Measurements from ENCODE around the gene KCNAB2.
"Not testable (repeated sequence)": the region's sequence is repeated elsewhere in the genome, so short reads cannot be mapped to it uniquely, and the experiment has no call there.

The KCNAB2 gene

DNA sequence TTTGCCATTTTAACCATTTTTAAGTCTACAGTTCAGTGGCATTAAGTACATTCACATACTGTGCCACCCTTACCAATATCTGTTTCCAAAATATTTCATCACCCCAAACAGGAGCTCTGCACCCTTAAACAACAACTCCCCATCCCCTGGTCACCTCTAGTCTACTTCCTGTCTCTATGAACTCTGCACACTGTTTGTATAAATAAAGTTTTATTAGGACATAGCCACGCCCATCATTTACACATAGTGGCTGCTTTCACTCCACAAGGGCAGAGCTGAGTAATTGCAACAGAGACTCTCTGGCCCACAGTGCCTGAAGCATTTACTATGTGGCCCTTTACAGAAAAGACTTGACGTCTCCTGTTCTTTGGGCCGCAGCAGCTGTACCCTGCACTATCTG lies 30.1 kb downstream of the KCNAB2 start:
- TF ChIP-seq ISL1 (CRISPR knock-in tag; IDR thresholded peaks at IDR 0.05) (no peak), GLIS3 (CRISPR knock-in tag; IDR thresholded peaks at IDR 0.05) (no peak), ZNF565 (CRISPR knock-in tag; conservative IDR thresholded peaks at IDR 0.05; ENCODE audit: low read depth) (no peak), CSDC2 (CRISPR knock-in tag; IDR thresholded peaks at IDR 0.05) (no peak), PPARA (CRISPR knock-in tag; IDR thresholded peaks at IDR 0.05; ENCODE audit: borderline replicate concordance) (no peak)
- TF ChIP-seq, protein P1, sequence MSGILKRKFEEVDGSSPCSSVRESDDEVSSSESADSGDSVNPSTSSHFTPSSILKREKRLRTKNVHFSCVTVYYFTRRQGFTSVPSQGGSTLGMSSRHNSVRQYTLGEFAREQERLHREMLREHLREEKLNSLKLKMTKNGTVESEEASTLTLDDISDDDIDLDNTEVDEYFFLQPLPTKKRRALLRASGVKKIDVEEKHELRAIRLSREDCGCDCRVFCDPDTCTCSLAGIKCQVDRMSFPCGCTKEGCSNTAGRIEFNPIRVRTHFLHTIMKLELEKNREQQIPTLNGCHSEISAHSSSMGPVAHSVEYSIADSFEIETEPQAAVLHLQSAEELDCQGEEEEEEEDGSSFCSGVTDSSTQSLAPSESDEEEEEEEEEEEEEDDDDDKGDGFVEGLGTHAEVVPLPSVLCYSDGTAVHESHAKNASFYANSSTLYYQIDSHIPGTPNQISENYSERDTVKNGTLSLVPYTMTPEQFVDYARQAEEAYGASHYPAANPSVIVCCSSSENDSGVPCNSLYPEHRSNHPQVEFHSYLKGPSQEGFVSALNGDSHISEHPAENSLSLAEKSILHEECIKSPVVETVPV (CRISPR knock-in tag; IDR thresholded peaks at IDR 0.05): no peak
- TF ChIP-seq, protein P2, sequence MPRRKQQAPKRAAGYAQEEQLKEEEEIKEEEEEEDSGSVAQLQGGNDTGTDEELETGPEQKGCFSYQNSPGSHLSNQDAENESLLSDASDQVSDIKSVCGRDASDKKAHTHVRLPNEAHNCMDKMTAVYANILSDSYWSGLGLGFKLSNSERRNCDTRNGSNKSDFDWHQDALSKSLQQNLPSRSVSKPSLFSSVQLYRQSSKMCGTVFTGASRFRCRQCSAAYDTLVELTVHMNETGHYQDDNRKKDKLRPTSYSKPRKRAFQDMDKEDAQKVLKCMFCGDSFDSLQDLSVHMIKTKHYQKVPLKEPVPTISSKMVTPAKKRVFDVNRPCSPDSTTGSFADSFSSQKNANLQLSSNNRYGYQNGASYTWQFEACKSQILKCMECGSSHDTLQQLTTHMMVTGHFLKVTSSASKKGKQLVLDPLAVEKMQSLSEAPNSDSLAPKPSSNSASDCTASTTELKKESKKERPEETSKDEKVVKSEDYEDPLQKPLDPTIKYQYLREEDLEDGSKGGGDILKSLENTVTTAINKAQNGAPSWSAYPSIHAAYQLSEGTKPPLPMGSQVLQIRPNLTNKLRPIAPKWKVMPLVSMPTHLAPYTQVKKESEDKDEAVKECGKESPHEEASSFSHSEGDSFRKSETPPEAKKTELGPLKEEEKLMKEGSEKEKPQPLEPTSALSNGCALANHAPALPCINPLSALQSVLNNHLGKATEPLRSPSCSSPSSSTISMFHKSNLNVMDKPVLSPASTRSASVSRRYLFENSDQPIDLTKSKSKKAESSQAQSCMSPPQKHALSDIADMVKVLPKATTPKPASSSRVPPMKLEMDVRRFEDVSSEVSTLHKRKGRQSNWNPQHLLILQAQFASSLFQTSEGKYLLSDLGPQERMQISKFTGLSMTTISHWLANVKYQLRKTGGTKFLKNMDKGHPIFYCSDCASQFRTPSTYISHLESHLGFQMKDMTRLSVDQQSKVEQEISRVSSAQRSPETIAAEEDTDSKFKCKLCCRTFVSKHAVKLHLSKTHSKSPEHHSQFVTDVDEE (CRISPR knock-in tag; IDR thresholded peaks at IDR 0.05): no peak
- ATAC-seq: no peak

DNA sequence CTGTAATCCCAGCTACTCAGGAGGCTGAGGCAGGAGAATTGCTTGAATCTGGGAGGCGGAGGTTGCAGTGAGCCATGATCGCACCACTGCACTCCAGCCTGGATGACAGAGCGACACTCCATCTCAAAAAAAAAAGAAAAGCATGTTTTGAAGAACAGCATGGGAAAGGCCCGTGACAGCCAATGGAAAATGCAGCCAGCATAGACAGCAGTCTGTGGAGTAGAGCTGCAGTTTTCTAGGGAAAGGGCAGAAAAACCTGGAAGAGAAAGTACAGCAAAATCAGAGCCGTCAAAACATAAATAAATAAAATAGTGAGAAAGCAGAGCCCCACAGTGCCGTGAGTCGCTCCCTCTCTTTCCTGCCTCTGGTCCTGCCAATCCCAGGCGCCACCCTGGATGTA lies 31.4 kb downstream of the KCNAB2 start:
- ATAC-seq: not testable (repeated sequence)

DNA sequence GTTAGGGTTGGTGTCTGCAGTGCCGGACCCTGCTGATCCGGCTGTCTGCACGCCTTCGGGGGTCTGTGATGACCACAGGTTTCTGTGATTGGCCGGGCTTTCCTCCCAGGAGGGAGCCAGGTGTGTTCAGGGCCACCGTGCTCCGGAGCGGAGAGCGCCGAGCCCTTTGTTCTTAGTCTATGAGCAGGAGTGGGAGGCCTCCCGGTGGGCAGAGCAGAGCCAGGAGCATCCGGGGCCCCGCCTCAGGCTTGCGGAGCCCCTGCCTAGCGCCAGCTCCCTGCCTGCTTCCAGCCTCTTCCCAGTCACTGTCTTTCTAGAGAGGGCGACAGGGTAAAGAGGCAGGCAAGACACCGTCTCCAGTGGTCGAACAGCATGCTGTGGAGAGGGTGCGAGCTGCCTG lies 31.8 kb downstream of the KCNAB2 start:
- TF ChIP-seq ESRRG (CRISPR knock-in tag; IDR thresholded peaks at IDR 0.05): no peak
- TF ChIP-seq SNAI2 (CRISPR knock-in tag; IDR thresholded peaks at IDR 0.05): no peak
- no peak for TF ChIP-seq ISL1 (CRISPR knock-in tag; IDR thresholded peaks at IDR 0.05)
- TF ChIP-seq OSR1 (CRISPR knock-in tag; IDR thresholded peaks at IDR 0.05): no peak
- TF ChIP-seq RARB (CRISPR knock-in tag; IDR thresholded peaks at IDR 0.05): no peak
- no peak for TF ChIP-seq ARNTL (CRISPR knock-in tag; IDR thresholded peaks at IDR 0.05; ENCODE audit: borderline replicate concordance, low read depth)
- no peak for TF ChIP-seq ZFP3 (CRISPR knock-in tag; IDR thresholded peaks at IDR 0.05)
- TF ChIP-seq, protein P3, sequence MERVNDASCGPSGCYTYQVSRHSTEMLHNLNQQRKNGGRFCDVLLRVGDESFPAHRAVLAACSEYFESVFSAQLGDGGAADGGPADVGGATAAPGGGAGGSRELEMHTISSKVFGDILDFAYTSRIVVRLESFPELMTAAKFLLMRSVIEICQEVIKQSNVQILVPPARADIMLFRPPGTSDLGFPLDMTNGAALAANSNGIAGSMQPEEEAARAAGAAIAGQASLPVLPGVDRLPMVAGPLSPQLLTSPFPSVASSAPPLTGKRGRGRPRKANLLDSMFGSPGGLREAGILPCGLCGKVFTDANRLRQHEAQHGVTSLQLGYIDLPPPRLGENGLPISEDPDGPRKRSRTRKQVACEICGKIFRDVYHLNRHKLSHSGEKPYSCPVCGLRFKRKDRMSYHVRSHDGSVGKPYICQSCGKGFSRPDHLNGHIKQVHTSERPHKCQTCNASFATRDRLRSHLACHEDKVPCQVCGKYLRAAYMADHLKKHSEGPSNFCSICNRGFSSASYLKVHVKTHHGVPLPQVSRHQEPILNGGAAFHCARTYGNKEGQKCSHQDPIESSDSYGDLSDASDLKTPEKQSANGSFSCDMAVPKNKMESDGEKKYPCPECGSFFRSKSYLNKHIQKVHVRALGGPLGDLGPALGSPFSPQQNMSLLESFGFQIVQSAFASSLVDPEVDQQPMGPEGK (CRISPR knock-in tag; IDR thresholded peaks at IDR 0.05; ENCODE audit: borderline replicate concordance): no peak
- no peak for TF ChIP-seq GLIS3 (CRISPR knock-in tag; IDR thresholded peaks at IDR 0.05)
- TF ChIP-seq ZNF8 (CRISPR knock-in tag; IDR thresholded peaks at IDR 0.05): no peak
- ATAC-seq: no peak

DNA sequence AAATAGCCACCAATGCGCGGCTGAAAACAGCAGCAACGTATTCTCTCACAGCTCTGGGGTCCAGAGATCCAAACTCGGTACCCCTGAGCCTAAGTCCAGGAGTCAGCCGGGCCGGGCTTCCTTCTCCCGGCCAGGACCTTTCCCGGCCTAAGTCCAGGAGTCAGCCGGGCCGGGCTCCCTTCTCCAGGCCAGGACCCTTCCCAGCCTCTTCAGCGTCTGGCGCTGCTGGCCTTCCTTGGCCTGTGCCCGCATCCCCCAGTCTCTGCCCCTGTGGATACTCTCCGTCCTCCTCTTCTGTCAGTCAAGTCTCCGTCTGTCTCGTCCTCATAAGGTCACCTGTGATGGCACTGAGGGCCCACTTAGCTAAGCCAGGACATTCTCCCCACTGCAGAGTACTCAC lies 32.2 kb downstream of the KCNAB2 start:
- ATAC-seq: no peak
- no peak for TF ChIP-seq BACH2 (CRISPR knock-in tag; IDR thresholded peaks at IDR 0.05; ENCODE audit: borderline replicate concordance)
- TF ChIP-seq ZFP3 (CRISPR knock-in tag; IDR thresholded peaks at IDR 0.05): no peak
- no peak for TF ChIP-seq TCF4 (CRISPR knock-in tag; IDR thresholded peaks at IDR 0.05; ENCODE audit: borderline replicate concordance)
- TF ChIP-seq OSR1 (CRISPR knock-in tag; IDR thresholded peaks at IDR 0.05): no peak
- TF ChIP-seq, protein P2 (CRISPR knock-in tag; IDR thresholded peaks at IDR 0.05): no peak
- TF ChIP-seq, protein P4, sequence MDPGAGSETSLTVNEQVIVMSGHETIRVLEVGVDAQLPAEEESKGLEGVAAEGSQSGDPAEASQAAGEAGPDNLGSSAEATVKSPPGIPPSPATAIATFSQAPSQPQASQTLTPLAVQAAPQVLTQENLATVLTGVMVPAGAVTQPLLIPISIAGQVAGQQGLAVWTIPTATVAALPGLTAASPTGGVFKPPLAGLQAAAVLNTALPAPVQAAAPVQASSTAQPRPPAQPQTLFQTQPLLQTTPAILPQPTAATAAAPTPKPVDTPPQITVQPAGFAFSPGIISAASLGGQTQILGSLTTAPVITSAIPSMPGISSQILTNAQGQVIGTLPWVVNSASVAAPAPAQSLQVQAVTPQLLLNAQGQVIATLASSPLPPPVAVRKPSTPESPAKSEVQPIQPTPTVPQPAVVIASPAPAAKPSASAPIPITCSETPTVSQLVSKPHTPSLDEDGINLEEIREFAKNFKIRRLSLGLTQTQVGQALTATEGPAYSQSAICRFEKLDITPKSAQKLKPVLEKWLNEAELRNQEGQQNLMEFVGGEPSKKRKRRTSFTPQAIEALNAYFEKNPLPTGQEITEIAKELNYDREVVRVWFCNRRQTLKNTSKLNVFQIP (CRISPR knock-in tag; IDR thresholded peaks at IDR 0.05; ENCODE audit: borderline replicate concordance, low read depth): no peak
- TF ChIP-seq, protein P5, sequence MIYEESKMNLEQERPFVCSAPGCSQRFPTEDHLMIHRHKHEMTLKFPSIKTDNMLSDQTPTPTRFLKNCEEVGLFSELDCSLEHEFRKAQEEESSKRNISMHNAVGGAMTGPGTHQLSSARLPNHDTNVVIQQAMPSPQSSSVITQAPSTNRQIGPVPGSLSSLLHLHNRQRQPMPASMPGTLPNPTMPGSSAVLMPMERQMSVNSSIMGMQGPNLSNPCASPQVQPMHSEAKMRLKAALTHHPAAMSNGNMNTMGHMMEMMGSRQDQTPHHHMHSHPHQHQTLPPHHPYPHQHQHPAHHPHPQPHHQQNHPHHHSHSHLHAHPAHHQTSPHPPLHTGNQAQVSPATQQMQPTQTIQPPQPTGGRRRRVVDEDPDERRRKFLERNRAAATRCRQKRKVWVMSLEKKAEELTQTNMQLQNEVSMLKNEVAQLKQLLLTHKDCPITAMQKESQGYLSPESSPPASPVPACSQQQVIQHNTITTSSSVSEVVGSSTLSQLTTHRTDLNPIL (CRISPR knock-in tag; IDR thresholded peaks at IDR 0.05; ENCODE audit: low read depth): no peak
- TF ChIP-seq RARB (CRISPR knock-in tag; IDR thresholded peaks at IDR 0.05): no peak
- no peak for TF ChIP-seq PPARA (CRISPR knock-in tag; IDR thresholded peaks at IDR 0.05; ENCODE audit: borderline replicate concordance)
- no peak for TF ChIP-seq ZNF8 (CRISPR knock-in tag; IDR thresholded peaks at IDR 0.05)
- TF ChIP-seq ZC3H10 (CRISPR knock-in tag; IDR thresholded peaks at IDR 0.05): no peak
- TF ChIP-seq ISL1 (CRISPR knock-in tag; IDR thresholded peaks at IDR 0.05): no peak
- TF ChIP-seq, protein P3 (CRISPR knock-in tag; IDR thresholded peaks at IDR 0.05; ENCODE audit: borderline replicate concordance): no peak
- no peak for TF ChIP-seq TOX (CRISPR knock-in tag; IDR thresholded peaks at IDR 0.05; ENCODE audit: borderline replicate concordance)
- TF ChIP-seq ARNTL (CRISPR knock-in tag; IDR thresholded peaks at IDR 0.05; ENCODE audit: borderline replicate concordance, low read depth): no peak

Measured in SK-N-SH treated with all-trans-retinoic acid at 6 μM for 48 hours (cell line).